Stimulated activated CD8-positive, alpha-beta memory T cell treated with anti-CD3 and anti-CD28 coated beads, Interleukin-15, amount 100 ng/mL, for 24 hours (primary cell): ENCODE measurements around the gene NCF2.

Experiments used
- DNase-seq: peaks from one replicate; pipeline ENCODE4 v3.0.0-alpha.2; 2020; ENCODE audit warnings: low read depth

NCF2 gene

DNA sequence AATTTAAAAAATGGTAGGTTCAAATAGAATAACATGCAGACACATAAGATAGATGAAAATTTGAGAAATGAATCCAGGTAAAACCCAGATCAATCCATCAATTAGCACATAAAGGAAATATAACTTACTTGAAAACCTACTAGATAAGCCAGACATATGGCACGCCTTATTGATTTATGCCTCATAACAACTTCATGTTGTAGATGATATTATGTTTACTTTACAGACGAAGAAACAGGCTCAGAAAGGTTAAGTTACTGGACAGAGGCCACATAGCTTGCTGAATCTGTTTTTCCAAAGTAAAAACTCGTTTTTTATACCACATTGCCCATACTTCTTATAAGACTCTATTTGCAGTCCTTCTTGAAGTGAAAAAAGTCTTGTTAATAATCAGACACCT is 22.1 kb upstream of the NCF2 start:
- no peak for DNase-seq

DNA sequence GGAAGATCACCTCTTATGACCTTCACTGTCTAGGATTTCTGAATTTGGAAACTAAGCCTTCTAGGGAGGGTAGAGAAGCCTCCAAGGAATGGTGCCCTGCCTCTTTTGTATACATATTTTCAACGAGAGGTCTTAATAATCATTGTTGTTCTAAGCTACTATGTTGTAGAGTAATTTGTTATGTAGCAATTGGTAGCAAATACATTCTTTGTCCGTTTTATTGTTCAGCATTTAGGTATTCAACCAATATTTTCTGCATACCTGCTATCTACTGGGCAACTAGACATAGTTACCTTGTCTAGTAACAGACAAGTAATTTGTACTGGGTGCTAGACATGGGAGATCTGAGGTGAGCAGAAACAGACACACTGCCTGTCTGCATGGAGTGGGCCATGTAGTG is 20.8 kb upstream of the NCF2 start:
- DNase-seq, result no peak

DNA sequence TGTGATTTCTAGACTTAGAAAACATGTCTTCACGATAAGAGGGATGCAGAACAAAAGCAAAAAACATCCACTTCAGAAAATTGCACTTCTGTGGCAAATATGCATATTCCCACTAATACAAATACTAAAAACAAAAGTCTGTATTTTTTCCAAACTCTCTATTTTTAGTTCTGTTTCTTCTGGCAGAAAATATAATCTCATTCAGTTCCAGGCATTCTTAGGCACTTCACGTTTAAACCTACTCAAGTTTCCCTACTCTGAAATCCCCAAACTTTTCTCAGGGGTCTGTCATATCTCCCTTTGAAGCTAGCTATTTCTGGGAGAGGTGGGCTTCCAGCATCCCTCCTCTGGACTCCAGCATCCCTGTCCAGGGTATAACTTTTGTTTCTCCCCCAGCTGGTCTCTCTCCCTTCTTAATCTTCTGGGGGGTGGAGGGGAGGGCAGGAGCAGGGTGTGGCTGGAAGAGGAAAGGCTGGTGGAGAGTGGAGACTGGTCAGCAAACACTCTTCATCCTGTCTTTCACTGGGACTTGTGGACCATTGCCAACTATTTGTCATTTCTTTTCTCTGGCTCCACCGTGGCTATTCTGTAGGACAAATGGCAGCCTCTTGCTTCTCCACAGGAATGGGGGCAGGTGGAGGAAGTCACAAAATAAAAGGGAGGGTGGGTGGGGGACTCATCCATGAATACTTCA is 19.6 kb upstream of the NCF2 start:
- no peak for DNase-seq

DNA sequence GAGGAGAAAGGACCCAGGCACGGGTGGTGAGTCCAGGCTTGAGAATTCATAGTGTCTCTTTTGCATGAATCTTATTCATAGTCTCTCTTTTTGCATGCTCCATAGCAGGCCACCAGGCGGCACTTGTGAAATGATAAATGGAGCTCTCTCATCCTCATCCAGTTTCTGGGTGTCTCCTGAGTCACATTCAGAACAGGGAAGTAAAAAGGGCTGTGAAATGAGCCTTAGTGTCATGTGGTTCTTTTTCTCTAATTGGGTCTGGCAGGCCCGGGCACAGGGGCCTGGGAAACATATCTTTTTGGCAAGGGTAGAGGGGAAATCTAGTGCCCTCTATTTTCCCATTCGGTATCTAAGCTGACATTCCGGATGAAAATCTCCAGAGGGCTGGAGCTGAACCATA is 19.1 kb upstream of the NCF2 start:
- DNase-seq, result no peak

DNA sequence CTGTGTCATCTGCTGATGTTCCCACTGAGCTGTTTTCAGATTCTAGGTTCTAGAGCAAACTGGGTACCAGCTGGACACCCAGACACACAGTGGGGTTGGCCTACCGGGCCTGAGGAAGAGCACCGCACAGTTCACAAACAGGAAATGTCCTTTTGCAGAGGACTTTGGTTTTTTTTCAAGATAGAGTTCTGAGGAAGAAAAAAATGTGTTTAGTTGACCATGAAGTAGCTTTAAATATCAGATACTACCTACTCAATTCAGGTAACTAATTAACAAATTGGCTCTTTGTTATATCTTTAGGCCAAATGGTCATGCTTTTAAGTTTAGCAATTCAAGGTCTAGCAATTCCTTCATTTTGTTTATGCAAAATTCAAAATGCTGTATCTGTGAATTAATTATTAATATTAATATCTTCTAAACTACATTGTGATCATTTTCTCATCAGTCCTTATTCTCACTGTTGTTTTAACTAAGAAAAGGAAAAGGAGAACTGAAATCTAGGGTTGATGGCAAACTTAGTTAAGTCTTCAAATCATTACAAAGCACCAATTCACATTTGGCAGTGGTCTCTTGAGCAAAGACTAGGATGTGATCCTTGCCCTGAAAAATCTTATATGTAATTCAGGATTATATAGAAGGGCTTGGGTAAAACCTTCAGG is 17.2 kb upstream of the NCF2 start:
- DNase-seq, result no peak

DNA sequence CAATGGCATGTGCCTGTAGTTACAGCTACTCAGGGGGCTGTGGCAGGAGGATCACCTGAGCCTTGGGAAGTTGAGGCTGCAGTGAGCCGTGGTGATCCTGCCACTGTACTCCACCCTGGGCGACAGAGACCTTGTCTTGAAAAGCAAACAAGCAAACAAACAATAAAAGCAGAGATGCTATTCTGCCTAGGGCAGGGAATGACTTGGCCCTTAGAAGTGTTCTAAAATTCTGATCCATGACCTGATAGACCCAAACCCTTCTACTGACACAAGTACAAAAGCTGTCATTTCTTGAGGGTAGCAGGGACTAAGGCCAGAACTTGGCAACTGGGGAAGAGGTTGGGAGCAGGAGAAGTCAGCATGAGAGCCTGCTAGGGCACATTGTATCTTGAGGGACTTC is 15.6 kb upstream of the NCF2 start:
- no peak for DNase-seq

DNA sequence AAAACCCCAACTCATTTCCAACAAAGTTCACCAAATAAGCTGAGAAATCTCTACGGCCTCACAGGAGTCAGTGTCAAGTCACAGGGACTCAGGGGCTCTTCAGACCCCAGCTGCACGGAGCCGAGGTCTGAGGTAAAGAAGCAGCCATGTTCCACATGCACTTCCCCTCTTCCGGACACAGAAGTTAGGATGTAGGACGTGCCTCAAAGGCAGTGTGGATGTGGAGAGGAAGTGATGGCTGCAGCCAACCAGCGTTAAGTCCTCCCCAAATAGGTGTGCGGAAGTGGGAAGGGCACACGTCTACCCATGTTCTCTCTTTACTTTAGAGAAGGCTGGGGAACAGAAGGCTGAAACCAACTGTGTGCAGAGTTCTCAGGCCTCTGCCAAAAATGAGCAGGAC is 14.6 kb upstream of the NCF2 start:
- DNase-seq, result no peak

DNA sequence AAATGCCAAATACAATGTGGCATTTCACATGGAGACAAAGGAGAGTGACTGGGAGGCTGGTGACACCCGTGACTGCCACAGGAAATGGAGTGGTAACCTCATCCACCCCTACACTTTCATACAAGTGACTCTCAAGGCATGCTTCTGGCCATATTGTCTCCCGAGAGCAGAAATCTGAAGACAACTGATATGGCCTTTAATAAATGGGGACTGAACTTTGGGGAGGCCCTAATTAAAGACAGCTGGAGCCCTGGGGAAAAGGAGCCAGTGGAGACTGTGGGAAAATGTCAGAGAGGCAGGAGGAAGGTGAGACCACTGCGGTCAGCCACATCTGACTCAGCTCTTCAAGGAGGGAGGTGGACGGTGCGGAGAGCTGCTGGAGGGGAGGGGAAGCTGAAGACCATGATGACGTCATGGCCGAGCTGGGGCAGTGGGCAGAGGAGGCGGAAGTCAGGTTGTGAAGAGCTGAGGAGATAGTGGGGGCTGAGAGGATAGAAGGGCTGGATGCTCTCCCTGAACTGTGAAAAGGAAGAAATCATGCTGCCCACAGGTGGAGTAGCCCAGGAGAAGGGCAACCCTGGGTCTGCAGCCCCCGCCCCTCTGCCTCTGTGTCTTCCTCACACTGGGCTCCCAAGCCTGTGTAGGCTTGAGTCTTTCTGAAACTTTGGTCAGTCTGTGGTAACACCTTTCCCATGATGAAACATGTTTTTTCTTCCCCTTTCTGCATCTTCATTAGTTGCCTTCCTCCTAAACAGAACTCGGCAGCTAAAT is 14.0 kb upstream of the NCF2 start:
- no peak for DNase-seq

DNA sequence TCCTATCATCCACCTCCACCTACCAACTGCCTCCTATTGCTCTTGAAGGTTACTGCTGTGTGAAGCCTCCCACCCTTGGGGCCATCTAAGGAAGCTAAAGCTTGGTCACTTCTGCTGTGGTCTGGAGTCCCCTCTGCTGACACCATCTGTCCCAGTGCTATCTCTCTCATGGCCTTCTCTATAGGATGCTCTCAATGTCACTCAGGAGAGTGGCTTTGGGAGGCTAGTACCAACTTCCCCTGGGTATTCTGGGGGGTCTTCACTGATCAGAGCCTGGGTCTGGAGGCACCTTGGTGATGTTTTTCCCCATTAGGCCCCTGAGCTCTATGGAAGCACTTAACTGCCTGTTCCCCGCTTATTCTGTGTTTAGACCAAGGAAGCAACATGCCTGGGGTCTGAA is 12.3 kb upstream of the NCF2 start:
- DNase-seq, result no peak

DNA sequence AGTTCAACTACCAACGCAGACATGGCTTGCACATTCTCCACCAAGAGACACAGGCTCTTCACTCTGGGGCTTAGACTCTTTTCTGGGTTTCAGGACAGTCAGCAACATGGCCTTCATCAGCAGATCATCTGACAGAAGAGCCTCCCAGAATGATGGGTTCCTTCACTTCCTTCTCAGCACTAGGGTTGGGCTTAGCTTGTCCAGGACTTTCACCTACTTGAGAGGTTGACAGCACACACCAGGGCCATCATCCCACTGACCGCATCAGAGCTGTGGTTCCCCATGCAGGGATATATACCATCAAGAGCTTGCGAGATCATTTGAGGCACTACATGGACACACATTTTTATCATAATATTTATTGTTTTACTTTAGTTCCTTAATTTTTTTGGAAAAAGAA is 10.4 kb upstream of the NCF2 start:
- no peak for DNase-seq

DNA sequence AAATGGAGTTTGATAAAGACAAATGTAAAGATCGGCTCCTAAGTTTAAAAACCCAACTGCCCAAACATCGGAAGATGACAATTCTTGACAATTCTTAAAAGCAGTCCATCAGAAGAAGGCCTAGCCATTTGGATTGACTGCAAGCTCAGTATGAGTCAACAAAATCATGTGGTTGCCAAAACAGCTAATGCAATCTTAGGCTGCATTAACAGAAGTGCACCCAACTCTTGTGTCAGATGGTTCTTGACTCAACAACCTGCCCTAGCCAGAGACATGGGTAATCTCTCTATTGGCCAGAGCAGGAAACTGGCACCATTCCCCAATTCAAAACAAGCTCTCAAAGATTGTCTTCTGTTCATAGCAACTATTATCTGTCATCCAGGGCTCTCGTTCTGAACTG is 9.9 kb upstream of the NCF2 start:
- DNase-seq, result no peak

DNA sequence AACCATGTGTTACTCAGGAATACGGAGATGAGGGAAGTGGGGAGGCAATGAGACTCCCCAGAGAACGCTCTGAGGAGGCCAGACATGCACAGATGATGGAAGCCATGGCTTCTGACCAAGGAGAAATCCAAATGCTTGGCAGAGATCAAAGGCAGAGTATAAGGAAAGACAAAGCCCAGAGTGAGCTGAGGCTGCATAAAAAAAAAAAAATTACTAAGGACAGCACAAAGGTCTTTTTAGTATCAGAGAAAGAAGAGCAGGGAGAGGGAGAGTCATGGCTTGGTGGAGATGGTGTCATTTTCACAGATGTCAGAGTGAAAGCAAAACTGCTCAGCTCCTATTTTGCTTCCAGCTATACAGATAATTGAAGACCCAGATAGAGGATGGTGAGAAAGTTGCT is 8.1 kb upstream of the NCF2 start:
- DNase-seq, result no peak

DNA sequence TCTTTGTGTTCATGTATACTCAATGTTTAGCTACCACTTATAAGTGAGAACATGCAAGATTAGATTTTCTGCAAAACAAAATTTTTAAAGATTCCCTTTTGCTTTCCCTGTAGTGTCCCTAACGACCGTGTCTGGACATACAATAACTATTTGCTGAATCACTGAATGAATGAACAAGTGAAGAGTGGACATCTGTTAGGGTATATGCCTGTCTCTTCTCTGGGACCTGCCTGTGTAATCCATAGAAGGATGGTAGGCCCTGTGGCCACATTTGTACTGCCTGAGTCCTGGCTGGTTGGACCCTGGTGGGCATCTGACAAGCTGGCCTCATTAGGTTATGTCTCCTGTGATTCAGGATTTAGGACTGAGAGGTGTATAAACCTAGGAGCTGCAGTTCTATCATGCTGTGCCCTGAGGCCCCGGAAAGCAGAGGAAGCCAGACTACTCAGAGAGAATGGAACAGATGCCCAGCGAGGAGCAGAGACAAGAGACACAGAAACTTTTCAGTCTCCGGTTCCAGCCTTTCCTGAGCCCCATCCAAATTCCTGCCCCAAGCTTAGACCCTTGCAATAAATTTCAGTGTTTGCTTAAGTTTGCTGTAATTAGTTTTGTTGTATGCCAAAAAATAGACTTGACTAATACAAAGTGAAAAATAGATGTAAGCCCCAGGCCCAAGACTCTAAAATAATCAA is 7.5 kb upstream of the NCF2 start:
- no peak for DNase-seq

DNA sequence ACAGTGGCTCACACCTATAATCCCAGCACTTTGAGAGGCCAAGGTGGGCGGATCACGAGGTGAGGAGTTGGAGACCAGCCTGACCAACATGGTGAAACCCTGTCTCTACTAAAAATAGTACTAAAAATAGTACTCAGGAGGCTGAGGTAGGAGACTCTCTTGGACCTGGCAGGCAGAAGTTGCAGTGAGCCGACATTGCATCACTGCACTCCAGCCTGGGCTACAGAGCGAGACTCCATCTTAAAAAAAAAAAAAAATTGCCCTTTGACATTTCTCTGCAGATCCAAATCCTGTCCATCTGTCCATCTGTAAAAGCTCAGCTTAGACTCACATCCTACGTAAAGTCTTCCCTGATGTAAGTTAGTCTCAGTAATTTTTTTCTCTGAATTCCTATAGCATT is 6.2 kb upstream of the NCF2 start:
- no peak for DNase-seq

DNA sequence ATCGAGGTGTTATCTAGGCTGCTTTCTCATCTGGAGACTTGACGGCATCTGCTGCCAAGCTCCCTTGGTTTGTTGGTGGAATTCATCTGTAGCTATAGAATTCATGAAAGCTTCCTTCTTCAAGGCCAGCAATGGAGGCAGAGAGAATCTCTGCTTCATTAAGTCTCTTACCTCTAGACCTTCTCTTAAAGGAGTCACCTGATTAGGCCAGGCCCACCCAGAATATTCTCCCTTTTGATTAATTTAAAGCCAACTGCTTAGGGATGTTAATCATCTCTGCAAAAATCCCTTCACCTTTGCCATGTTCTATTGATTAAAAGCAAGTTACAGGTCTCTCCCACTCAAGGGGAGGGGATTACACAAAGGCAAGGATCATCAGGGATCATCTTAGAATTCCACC is 5.3 kb upstream of the NCF2 start:
- no peak for DNase-seq

DNA sequence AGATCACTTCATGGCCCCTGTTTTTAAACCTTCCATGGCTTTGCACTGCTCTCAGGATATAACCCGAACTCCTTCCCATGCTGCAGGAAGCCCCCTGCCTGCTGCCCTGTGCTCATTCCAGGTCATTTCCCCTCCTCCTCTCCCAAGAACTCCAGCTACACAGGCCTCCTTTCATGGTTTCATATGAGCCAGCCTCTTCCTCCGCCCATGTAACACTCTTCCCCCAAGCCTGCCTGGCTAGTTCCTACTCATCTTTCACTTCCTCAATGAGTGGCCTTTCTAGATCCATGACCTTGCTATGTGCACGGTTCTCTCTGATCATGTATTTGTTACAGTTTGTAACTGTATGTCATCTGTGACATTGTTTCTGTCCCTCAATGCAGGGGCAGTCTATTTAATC is 3.1 kb upstream of the NCF2 start:
- DNase-seq, result no peak

DNA sequence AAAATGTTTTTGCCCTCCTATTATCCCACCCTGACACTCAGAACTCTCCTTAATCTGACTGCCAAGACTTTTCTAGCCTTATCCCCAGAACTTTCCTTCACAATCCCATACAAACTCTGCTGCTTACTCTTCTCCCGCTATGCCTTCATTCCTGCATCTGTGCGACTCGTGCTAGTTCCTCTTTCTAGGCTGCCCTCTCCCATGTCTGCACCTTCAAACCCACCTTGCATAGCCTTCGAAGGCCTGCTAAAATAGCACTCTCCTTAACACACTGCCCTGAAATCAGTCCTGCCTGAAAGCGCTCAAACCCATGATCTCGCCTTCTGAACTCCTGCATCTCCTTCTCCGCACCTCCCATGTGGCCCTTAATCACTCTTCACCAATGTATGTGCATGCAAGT is 2.5 kb upstream of the NCF2 start:
- DNase-seq, result no peak

DNA sequence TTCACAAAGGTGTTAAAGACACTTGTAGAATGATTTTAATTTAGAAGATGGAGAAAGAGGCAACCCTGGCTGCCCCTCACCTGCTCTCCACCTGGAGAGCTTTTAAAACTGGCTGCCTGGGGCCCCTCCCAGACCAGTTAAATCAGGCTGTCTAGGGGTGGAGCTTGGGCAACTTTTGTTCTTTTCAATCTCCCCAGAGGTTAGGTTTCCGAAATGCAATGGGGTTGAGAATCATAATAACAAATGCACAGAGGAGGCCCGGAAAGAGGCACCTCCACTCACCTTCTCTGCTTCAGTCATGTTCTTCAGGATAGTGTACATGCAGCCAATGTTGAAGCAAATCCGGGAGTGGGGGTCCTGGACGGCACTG is 400 bp downstream of the NCF2 start:
- no peak for DNase-seq

DNA sequence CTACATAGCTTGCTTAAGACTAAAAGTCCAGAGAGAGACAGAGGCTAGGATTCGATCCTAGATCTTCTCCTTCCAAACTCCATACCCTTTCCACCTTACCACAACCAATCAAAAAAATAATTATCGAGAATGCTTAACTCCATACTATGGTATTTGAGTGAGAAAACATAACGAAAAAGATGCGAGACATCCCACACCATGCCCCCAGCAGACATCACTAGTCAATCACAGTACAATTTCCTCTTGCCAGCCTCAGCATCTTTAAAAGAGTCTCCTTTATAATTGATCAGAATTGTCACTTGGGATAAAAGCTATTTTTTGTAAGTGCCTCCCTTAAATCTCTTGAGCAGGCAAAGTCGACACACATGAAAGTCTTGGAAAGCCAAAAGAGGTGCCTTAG is 875 bp downstream of the NCF2 start:
- no peak for DNase-seq

DNA sequence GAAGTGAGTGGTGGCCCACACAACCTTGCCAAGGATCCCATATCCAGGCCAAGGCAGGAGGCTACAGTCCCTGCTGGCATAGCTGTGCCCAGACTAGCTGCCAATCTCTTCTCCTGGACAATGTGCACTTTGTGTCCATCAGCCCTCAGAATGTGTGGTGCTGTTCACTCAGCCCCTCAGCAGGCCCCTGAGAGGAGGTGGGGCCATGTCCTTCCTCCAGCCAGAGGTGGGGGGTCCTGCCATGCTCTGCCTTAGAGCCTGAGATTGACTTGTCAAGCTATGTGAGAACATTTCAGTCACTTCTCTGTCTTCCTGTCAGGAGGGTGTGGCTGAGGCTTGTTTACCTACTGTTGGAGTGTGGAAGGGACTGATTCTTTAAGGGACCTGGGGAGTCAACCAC is 1.4 kb downstream of the NCF2 start:
- DNase-seq, result no peak

DNA sequence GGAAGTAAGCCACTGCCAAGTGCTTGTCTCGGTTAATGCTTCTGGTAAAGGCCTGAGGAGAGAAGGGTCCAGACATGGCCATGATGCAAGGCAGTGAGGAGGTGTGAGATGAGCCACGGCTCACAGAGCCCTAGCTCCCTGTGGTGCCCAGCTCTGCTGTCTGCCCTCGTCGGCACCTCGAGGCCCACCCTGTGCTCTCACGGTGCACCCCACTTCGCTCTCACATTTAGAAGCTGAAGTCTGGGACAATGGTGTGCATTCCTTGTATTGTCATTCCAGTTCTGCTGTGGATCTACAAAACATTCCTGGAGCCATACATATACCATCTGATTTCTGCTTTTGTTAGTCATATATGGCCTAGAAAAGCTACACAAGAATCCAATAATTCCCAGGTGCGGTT is 3.3 kb downstream of the NCF2 start:
- no peak for DNase-seq

DNA sequence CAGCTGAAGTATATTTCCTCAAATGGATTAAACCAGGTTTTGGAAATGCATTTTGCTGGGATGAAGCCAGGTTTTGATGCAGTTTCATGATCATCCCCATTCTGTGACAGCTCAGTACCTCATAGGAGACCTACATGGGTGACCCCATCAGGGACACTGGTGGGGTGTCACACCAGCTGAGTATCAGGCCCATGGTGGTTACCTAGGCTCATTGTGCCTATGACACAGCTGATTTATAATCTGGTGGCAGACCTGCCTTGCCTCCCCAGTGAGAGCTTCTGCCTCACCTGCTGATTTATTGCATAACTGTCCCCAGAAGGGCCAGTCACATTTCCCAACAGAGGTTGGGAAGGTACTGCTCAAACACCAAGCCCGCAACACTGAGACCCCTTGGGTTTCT is 3.8 kb downstream of the NCF2 start:
- DNase-seq, result no peak

DNA sequence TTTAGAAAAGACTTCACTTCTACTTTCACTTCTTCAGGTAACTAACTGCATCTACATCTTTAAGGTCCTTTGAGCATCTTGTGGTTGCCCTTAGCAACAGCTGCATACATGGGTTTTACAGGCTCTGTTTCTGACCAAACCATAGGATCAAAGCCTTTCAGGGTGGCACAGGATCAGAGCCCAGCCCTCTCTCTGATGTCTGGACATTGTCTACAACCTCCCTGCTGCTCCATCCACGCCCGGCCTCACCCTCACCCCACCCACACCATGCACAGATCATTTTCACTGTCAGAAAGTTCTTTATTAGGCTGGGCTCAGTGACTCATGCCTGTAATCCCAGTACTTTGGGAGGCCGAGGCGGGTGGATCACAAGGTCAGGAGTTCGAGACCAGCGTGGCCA is 5.2 kb downstream of the NCF2 start:
- no peak for DNase-seq
